HG02610 (cell line): ENCODE measurements around the gene STXBP5.

Source experiments
- ATAC-seq: cut with Tn5 transposase; IDR thresholded peaks from one replicate; pipeline ENCODE4 v1.9.1; 2021; ENCODE audit warnings: mild to moderate bottlenecking, moderate library complexity; ENCODE audit not compliant: unreplicated experiment

Gene STXBP5

DNA sequence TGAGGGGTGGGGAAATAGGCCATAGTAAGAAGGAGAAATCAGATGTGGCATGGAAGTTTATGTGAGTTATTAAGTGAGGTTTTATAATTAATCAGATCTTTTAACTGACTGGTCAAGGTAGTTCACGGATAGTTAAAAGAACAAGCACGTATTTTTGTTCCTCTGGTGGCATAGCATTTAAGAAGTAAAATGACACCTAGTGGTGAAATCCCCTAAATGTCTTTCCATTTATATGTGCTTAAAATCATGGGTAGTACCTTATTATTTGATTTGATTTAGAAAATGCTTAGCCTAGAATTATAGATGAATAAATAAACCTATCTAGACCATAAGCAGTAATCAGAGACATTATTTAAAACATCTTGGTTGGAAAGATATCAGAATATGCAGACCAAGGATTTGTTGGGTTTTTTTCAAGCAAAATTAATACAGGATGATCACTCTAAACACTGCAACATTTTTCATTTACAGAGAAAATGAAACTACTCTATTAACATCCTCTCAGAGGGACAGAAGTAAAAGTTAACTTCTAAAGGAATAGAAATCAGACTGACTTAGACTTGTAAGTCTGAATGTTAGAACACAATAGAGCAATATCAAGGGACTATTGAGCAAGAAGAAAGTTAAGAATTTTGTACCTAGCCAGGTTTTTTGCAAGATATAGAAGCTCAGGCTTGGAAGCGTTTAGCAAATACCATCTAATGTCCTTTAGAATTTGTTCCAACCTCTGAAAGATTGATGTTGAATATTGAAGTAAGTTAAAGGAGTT lies 81.1 kb downstream of the STXBP5 start:
- peak; percentile 66 for ATAC-seq

DNA sequence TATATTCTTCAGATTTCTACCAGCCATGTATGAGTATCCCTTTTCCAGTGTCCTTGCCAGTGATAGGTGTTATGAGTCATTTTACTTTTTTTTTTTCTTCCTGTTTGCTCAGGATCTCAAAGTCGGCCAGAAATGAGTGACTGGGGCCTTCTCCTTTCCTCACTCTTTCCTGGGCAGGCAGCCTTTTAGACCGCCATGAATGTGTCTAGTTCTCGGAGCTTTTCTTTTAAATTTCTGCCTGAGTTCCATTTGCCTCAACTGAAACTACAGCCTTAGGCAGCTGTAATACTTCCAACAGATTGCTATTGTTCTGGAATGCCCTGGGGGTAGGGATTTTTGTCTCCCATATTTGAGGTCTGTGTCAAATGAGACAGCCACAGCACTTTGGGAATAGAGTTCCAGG lies 83.7 kb downstream of the STXBP5 start:
- no peak for ATAC-seq

DNA sequence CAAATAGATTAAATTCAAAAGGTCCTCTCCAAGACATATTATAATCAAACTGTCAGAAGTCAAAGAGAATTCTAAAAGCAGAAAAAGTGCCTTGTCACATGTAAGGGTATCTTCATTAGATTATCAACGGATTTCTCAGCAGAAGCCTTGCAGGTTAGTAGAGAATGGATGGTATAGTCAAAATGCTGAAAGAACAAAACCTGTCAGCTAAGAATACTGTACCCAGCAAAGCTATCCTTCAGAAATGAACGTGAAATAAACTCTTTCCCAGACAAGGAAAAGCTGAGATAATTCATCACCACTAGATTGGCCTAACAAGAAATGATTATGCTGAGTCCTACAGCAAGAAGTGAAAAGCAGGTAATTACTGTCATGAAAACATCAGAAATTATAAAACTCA lies 92.9 kb downstream of the STXBP5 start:
- no peak for ATAC-seq

DNA sequence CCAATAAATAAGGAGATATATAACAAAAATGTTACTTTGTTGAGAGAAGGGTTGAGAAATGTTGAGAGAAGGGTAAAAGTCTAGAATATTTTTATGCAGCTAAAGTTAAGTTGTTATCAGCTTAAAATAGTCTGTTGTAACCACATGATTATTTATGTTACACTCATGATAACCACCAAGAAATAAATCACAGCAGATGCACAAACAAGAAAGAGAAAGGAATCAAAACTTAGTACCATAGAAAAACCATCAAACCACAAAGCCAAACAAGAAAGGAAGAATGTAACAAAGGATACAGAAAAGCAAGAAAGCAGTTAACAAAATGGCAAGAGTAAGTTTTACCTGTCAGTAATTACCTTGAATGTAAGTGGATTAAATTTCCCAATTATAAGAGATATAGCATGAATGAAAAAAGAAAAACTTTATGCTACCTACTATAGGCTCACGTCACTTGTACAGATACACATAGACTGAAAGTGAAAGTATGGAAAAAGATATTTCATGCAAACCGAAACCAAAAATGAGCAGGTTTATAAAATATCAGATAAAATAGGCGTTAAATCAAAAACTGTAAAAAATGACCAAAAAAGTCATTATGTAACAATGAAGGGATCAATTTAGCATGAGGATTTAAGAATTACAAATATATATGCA lies 93.6 kb downstream of the STXBP5 start:
- no peak for ATAC-seq

DNA sequence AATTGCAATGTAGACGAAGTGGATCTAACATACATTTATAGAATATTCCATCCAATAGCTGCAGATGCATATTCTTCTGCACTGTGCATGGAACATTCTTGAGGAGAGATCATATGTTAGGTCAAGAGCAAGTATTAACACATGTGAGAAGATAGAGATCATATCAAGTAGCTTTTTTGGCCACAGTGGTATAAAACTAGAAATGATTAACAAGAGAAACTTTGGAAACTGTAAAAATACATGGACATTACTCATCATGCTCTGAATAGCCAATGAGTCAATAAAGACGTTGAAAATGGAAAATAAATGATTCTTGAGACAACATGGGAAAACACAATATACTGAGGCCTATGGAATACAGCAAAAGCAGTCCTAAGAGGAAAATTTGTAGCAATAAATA lies 94.2 kb downstream of the STXBP5 start:
- no peak for ATAC-seq

DNA sequence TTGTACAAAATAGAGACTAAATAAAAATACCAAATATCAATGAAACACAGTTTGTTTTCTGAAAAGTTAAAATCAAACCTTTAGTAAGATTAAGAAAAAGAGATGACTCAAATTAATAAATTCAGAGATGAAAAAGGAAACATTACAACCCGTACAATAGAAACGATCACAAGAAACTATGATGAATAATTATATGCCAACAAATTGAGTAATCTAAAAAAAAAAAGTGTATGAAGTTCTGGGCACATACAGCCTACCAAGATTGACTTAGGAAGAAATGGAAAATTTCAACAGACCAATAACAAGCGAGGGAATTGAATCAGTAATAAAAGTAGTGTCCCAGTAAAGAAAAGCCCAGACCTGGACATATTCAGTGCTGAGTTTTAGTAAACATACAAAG lies 94.8 kb downstream of the STXBP5 start:
- ATAC-seq: no peak

DNA sequence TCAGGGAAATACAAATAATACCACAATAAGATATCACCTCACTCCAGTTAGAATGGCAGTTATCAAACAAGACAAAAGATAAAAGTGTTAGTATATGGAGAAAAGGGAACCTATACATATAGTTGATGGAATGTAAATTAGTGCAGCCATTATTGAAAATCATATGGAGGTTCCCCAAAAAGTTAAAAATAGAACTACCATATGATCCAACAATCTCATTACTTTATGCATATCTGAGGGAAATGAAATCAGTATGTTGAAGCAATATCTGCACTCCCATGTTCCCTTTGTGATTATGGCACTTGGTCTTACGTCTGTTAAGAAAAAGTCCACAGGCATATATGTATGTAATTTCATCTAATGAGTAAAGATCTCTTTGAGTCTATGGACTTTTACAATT lies 96.9 kb downstream of the STXBP5 start:
- no peak for ATAC-seq

DNA sequence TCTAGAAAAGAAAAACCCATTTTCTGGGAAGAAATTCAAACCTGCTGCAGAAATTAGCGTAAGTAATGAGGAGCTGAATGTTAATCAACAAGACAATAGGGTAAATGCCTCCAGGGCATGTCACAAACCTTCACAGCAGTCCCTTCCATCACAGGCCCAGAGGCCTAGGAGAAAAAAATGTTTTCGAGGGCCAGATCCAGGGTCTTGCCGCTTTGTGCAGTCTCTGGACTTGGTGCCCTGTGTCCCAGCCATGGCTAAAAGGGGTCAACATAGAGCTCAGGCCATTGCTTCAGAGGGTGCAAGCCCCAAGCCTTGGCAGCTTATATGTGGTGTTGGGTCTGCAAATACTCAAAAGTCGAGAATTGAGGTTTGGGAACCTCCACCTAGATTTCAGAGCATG lies 99.8 kb downstream of the STXBP5 start:
- ATAC-seq: no peak

DNA sequence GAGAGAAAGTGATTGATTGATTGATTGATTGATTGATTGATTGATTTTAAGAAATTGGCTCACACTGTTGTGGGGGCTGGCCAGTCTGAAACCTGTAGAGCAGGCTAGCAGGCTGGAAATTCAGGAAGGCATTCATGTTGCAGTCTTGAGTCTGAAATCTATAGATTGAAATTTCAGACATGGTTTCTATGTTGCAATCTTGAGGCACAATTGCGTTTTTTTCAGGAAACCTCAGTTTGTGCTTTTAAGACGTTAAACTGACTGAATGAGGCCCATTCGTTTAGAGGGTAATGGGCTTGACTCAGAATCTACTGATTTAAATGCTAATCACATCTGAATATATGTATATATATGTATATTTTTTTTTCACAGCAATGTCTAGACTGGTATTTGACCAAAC lies 106.3 kb downstream of the STXBP5 start:
- ATAC-seq: no peak

DNA sequence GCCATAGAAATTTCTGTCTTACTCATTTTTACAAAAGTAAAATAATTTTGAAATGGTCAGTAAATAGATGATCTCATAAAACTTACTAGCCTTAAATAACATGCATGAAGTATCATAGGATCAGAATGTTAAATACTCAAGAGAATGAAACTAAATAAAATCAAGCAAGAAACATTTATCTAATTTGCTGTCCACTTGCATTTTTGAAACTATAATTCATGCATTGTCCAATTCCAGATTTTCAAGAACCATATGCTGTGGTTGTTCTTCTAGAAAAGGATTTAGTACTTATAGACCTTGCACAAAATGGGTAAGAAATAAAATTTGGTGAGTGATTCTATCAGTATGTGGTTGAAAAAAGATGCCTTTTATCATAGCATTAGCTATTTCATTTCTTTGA lies 107.0 kb downstream of the STXBP5 start:
- ATAC-seq: no peak

DNA sequence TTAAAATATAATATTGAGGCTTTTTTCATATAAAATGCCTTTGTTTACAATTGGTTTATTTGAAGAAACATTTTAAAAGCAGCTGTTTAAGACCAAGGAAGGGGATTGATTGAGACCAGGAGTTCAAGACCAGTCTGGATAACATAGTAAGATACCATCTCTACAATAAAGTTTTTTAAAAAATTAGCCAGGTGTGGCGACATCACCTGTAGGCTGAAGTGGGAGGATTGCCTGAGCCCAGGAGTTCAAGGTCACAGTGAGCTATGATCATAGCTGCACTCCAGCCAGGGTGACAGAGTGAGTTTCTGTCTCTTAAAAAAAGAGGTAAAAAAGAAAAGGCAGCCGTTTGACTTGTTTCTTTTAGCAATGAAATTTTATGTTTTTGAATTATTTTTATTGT lies 117.0 kb downstream of the STXBP5 start:
- no peak for ATAC-seq

DNA sequence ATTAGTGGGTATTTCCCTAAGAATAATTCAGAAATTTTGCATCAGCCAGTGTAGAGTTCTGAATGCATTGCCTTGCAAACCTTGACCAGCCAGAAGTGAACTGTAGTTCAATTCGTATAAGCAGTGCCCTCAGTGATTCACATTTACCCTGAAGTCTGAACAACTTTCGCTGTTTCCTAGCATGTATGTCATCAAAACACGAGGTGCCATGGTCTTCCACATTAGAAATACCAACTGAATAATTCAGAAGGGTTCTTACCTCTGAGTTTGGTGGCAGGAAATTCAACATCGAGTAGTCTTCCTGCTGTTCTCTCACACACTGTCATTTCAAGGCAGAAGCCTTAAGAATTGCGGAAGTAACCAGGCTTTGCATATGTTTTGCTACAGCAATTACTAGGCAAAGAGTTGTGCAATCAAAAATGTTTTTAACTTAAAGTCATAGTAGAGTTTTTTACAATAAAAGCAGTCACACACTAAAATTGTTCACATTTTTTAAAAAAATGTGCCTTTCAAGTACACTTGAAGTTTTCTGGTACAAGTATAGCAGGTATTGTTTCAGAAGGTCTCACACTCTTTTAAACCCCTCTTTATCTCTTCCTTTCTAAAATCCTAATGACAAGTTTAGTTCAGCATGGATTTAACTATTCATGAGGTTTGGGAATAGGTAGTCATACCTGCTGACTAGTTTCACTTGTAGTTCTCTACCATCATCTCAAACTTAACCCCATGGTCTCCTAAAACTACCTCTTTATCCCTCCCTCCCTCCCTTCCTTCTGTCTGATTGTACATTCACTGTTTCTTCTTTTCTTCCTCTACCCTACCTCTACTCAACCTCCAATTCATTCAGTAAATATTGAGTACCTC lies 118.3 kb downstream of the STXBP5 start:
- peak; percentile 99 for ATAC-seq

DNA sequence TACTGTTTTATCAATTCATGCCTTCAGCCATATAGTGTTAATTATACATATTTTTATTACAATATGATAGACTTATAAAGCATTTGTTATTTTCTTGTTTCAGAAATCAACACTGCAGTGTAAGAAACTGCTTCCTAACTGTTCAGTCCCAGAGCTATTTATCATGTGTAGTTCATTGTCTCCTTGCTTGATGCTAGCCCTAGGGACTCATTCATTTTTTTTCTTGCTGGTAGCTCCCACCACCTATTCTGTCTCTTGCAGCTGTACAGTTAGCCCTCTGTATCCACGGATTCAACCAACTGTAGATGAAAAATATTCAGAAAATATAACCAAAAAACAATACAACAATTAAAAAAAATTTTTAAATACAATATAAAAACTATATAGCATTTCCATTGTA lies 121.3 kb downstream of the STXBP5 start:
- ATAC-seq: no peak

DNA sequence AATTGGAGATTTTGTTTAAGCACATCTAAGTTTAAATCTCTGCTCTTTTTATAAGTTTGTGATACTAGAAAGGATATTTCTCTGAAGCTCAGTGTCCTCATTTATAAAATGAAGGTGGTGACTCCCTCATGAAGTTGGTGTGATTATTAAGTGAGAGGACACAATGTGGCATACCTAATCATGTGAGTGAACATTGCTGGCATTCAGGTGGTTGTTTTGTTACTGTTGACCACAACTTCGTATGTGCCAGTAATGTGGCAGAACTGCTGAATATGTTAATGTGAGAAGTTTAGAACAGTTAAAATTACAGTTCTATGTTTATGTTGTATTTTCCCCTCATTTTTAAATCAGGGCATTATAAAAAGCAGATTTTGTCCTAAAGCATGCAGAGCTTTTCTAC lies 127.2 kb downstream of the STXBP5 start:
- ATAC-seq: no peak

DNA sequence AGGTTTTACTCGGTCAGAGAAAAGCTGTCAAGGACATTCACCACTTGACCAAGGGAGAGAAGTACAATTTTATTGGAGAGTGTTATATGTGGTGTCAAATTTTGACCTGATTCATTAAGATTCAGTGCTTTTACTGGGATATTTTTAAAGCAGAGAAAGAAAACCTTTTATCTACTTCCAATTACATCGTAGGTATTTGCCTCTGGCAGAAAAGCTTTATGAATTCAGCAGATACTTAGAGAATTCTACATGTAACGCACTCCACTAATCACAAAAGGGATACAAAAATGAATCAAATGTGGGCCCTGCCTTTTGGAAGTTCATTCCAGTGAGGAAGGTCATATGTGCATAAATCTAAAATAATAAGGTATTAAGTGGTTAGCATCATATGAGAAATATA lies 133.7 kb downstream of the STXBP5 start:
- ATAC-seq: no peak

DNA sequence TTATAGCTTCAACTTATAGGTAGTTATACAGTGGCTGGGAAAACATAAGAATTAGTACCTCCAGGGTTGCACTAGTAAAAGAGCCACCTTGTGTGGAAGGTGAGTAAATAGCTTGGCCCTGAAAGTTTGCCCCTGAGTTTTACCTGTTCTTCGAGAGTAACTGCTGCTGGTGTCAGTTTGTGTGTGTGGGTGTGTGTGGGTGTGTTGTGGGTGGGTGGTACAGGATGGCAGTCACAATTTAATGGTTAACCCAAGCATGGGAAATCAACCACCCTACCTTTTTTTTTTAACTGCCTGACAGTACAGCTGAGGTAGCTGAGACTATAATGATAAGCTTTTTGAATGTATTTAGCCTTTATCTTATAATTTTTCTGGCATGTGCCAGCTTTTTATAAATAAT lies 137.3 kb downstream of the STXBP5 start:
- ATAC-seq: no peak

DNA sequence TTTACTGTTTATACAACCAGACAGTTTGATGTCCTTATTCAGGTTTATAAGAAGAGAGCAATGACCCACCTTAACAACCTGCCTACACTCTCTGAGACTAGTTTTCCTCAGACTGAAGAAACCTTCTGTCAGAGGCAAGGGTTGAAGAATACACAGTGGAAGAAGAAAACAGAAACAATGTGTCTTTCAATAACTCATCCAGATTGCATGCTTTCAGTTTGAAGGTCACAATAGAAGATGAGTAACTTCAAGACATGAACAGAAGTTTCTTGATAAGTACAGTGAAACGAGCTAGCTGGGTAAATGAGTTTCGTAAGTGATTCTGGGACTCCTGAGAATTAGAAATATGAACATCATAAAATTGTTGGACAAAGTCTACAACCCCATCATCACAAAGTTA lies 141.7 kb downstream of the STXBP5 start:
- ATAC-seq: no peak

DNA sequence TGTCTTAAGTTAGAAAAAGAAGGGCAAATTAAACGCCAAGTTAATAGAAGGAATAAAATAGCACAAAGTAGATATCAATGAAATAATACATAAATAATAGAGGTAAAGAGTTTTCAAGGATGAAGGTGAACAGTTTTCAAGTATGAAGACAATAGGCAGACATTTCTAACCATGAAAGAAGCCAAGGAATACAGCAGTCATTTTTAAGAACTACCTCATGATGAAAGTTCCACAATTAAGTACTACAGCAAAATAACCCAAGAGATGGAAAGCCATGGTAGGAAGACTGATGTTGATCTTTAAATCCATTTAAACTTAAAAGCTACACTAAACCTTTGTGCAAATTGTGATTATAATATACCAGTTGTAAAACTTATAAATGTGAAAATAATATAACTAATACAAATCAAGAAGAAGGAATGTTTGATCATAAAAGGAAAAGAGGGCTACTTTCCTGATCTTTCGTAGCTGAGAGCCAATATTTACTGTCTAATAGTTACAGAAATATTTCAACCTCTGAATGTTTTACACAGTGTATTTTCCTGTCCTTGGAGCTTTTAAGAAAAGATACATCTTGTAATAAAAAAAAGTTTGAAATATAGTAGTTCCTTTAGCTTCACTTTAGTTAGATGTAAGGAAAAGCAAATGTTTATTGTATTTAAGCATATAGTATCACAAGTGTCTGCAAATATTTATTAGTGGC lies 143.1 kb downstream of the STXBP5 start:
- no peak for ATAC-seq

DNA sequence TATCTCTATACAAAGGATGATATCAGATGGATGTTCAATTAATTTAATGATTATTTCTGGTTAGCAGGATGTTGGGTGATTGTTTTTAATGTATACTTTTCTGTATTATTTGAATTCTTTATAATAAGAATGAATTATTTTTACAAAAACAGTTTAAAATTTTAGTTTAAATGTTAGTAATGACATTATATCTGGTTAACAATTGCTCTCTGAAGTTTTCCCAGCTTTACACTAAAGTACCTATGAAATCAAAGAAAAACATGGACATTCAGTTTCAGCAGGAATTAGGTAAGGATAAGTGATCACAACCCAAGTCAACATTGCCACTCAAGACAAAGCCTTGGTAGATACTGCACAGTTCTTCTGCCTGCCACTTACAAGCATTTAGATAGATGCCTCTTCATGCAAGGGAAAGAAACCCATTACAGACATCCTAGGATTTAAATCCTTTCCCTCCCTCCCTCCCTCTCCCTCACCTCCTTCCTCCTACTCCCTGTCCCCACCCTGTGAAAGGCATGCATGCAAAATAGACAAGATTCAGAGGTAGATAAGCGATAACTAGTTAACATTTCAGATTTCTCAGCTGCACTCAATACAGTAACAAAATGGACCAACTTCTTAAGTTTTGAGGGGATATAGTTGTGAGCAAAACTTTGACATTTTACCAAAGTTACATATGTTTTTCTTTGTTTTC lies 143.8 kb downstream of the STXBP5 start:
- ATAC-seq: no peak

DNA sequence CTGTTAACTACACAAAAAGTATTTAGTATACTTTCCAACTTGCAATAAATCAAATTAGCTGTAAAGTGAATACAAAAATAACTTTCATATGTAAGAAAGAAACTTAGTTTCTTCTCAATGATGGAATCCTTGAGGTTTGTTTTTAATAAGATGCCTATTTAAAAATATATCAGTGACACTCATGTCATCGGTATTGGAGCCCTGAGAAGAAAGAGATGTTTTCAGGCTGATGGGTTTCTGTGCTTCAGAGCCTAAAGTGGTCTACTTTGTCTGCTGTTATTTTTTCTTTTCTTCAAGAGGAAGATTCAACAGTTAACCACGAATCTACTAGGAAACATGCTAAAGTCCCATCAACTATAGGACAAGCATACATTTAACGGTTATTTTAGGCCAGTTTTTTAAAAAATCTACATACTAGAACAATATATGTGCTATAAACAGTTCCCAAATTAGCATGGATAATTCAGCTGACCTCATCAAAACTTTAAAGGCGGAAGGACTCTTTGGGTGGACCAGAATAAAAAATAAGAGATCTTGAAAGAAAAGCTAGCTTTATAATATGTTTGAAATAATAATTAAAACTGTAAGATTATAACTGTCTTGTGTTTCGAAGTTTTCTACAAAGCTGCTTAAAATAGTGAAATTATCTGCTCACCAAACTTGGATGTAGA lies 157.2 kb downstream of the STXBP5 start:
- no peak for ATAC-seq
